Loucy (cell line): ENCODE results near the gene ASCC1.

Experiments used
- H2AFZ ChIP-seq: fragments of 200-600 bp; sonication (generic); 2 replicates; pipeline ENCODE4 v1.6.0; 2016; ENCODE audit warnings: antibody characterized with exemption, mild to moderate bottlenecking, low read length, moderate library complexity
- H3F3A ChIP-seq: fragments of 200-600 bp; 2 replicates; pipeline ENCODE4 v1.6.0; 2016; ENCODE audit warnings: antibody characterized with exemption, low read depth, mild to moderate bottlenecking
- H3K27me3 ChIP-seq: fragments of 200-600 bp; sonication (generic); 2 replicates; pipeline ENCODE4 v1.6.1; 2014; ENCODE audit warnings: low read length, mild to moderate bottlenecking; ENCODE audit not compliant: insufficient read depth, poor library complexity, severe bottlenecking
- H3K36me3 ChIP-seq: fragments of 200-600 bp; sonication (generic); 2 replicates; pipeline ENCODE4 v1.6.1; 2016; ENCODE audit warnings: low read length; ENCODE audit not compliant: insufficient read depth
- H3K4me1 ChIP-seq: fragments of 200-600 bp; sonication (generic); 2 replicates; pipeline ENCODE4 v1.5.1; 2014; ENCODE audit warnings: low read length, mild to moderate bottlenecking; ENCODE audit not compliant: insufficient read depth, poor library complexity, severe bottlenecking
- H3K4me2 ChIP-seq: fragments of 200-600 bp; sonication (generic); 2 replicates; pipeline ENCODE4 v1.6.0; 2014; ENCODE audit warnings: antibody characterized with exemption, low read length, low read depth, mild to moderate bottlenecking; ENCODE audit not compliant: poor library complexity, severe bottlenecking
- H3K4me3 ChIP-seq: fragments of 200-600 bp; sonication (generic); 2 replicates; pipeline ENCODE4 v1.5.1; 2014; ENCODE audit warnings: low read length, mild to moderate bottlenecking, mixed read lengths; ENCODE audit not compliant: poor library complexity, severe bottlenecking
- H3K79me2 ChIP-seq: fragments of 200-600 bp; sonication (generic); 2 replicates; pipeline ENCODE4 v1.6.1; 2014; ENCODE audit warnings: low read length; ENCODE audit not compliant: insufficient read depth
- H3K9ac ChIP-seq: fragments of 200-600 bp; sonication (generic); 2 replicates; pipeline ENCODE4 v1.6.0; 2014; ENCODE audit warnings: mild to moderate bottlenecking, low read depth, low read length, moderate library complexity; ENCODE audit not compliant: poor library complexity, severe bottlenecking
- H3K9me2 ChIP-seq: fragments of 200-600 bp; sonication (generic); replicated peaks from 2 replicates; pipeline ENCODE4 v1.6.1; 2016; ENCODE audit warnings: low read depth, low read length, mixed read lengths
- H3K9me3 ChIP-seq: fragments of 200-600 bp; sonication (generic); 2 replicates; pipeline ENCODE4 v1.6.1; 2014; ENCODE audit warnings: mild to moderate bottlenecking, antibody characterized with exemption, low read length, low read depth; ENCODE audit not compliant: insufficient read depth
- H4K20me1 ChIP-seq: fragments of 200-600 bp; sonication (generic); 2 replicates; pipeline ENCODE4 v1.6.0; 2014; ENCODE audit warnings: antibody characterized with exemption, low read length, mild to moderate bottlenecking; ENCODE audit not compliant: insufficient read depth, poor library complexity, severe bottlenecking
- EZH2phosphoT487 ChIP-seq: fragments of 200-600 bp; IDR thresholded peaks from 2 replicates; pipeline ENCODE4 v1.6.1; 2018; ENCODE audit warnings: antibody characterized with exemption, mild to moderate bottlenecking, moderate library complexity, borderline replicate concordance
- TF ChIP-seq, protein P1 (sequence below): fragments of 200-600 bp; sonication (generic); conservative IDR thresholded peaks from 2 replicates; pipeline ENCODE4 v1.5.1; 2014; ENCODE audit warnings: mild to moderate bottlenecking, antibody characterized with exemption, low read length

Gene ASCC1

DNA sequence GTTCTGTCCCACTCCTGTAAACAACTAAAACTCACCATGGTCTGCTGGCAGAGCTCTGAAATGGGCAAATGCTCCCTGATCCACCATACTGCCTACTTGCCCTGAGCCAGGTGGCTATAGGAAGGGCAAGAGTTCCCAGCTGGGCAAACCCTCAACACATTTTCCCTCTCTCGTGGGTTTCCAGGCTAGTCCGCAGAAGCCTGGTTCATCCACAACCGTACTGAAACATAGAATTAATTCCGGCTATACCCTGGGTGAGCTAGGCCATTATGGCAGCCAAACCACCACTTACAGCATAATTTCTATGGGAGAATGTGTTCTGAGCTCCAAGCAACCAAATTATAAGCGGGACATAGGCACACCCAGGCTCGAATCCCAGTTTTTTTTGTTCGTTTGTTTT, 37.5 kb upstream of the ASCC1 start:
- H3K4me3 ChIP-seq, result no peak overlapping the region
- peaks cover 6% of the 10 kb centered on the region for H3F3A ChIP-seq
- H3K4me1 ChIP-seq, result peaks cover 63% of the 10 kb centered on the region
- no peaks in the 10 kb centered on the region for H3K27me3 ChIP-seq
- no peaks in the 10 kb centered on the region for H3K9me3 ChIP-seq
- no peak overlapping the region for H2AFZ ChIP-seq
- no peak overlapping the region for H3K9ac ChIP-seq
- no peaks in the 10 kb centered on the region for H4K20me1 ChIP-seq
- H3K79me2 ChIP-seq, result 0 out of 2 replicates have a peak, but pooled peaks cover 6% of the 10 kb centered on the region
- H3K9me2 ChIP-seq, result no peaks in the 10 kb centered on the region
- no peaks in the 10 kb centered on the region for H3K36me3 ChIP-seq
- TF ChIP-seq, protein P1, sequence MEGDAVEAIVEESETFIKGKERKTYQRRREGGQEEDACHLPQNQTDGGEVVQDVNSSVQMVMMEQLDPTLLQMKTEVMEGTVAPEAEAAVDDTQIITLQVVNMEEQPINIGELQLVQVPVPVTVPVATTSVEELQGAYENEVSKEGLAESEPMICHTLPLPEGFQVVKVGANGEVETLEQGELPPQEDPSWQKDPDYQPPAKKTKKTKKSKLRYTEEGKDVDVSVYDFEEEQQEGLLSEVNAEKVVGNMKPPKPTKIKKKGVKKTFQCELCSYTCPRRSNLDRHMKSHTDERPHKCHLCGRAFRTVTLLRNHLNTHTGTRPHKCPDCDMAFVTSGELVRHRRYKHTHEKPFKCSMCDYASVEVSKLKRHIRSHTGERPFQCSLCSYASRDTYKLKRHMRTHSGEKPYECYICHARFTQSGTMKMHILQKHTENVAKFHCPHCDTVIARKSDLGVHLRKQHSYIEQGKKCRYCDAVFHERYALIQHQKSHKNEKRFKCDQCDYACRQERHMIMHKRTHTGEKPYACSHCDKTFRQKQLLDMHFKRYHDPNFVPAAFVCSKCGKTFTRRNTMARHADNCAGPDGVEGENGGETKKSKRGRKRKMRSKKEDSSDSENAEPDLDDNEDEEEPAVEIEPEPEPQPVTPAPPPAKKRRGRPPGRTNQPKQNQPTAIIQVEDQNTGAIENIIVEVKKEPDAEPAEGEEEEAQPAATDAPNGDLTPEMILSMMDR, result no peak
- TF ChIP-seq EZH2phosphoT487, result no peak
- H3K4me2 ChIP-seq, result no peak overlapping the region

DNA sequence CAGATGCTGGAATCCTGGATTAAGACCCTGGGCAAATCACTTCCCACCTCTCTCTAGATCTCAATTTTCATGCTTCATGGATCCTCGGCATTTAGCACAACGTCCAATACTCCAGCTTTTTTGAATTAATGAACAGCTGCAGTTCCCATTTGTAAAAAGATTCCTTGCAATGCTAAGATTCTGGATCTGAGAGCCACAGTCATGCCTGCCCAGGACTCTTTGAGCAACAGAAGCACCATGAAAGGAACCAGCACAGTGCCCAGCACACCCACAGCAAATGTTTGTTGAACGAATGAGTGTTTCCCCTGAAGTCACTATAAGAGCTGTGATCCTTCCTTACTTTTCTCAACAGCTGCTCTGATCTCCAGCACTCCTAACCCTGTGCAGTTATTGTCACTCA, 36.9 kb upstream of the ASCC1 start:
- H3K79me2 ChIP-seq, result 0 out of 2 replicates have a peak, but pooled peaks cover 6% of the 10 kb centered on the region
- H2AFZ ChIP-seq, result no peak overlapping the region
- peaks cover 12% of the 10 kb centered on the region for H3F3A ChIP-seq
- peaks cover 68% of the 10 kb centered on the region for H3K4me1 ChIP-seq
- no peaks in the 10 kb centered on the region for H3K9me2 ChIP-seq
- H3K9me3 ChIP-seq, result no peaks in the 10 kb centered on the region
- no peak for TF ChIP-seq EZH2phosphoT487
- TF ChIP-seq, protein P1, result no peak
- H3K4me3 ChIP-seq, result no peak overlapping the region
- no peak overlapping the region for H3K4me2 ChIP-seq
- H4K20me1 ChIP-seq, result no peaks in the 10 kb centered on the region
- no peaks in the 10 kb centered on the region for H3K36me3 ChIP-seq
- H3K27me3 ChIP-seq, result no peaks in the 10 kb centered on the region
- no peak overlapping the region for H3K9ac ChIP-seq

DNA sequence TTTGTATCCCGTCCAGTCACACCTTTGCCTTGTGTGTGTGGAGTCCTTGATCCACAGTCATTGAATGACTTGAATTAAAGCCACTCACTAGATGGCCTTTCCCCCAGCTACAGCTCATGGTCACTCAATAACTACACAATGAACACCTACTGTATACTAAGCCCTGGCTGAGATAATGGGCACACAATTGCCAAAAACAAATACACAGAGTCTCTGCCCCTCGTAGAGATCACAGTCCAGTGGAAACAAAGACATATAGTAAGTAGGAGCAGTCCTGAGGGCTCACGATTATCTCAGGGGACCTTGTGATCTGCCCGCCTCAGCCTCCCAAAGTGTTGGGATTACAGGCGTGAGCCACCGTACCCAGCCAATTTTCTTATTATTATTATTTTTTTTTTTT, 35.6 kb upstream of the ASCC1 start:
- H3K9ac ChIP-seq, result no peak overlapping the region

More for the DNA sequence above, 35.6 kb upstream of the ASCC1 start:
- Histone ChIP-seq H3K4me1 (peaks cover 74% of the 10 kb centered on the region), H4K20me1 (no peaks in the 10 kb centered on the region), H3K4me2 (no peak overlapping the region), H3K27me3 (no peaks in the 10 kb centered on the region), H3K9me2 (no peaks in the 10 kb centered on the region), H3F3A (peaks cover 20% of the 10 kb centered on the region), H2AFZ (no peak overlapping the region), H3K36me3 (no peaks in the 10 kb centered on the region), H3K9me3 (no peaks in the 10 kb centered on the region), H3K4me3 (no peak overlapping the region), H3K79me2 (0 out of 2 replicates have a peak, but pooled peaks cover 6% of the 10 kb centered on the region)
- TF ChIP-seq EZH2phosphoT487, result no peak
- TF ChIP-seq, protein P1, result no peak
